CD4-positive, alpha-beta T cell treated with Interleukin-12 subunit alpha and Interleukin-12 subunit beta, for 1 hour (primary cell): ENCODE measurements around the gene DCC.

ENCODE experiments used
- DNase-seq: peaks from one replicate; pipeline ENCODE4 v3.0.0-alpha.2; 2020

Gene DCC

GRCh38 chr18:52844323-52844722 is 504.3 kb downstream of the DCC start:
- DNase-seq: no peak

DNA sequence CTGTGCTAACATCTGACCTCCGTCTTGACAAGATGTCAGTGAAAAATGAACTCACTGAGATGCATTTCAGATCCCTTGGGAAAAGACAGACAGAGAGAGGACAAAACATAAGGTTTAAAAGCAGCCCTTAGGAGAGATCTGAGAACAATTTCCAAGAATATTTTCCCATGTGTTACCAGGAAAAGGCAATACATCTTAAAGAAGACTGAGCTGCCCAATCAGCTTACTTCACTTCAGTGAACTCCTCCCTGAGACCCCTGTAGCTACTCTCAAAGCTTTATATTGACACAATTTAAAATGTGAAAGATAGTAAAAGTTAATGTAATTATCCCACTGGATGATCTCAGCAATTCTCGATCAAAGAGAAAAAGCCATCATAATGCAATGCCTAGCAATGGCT is 505.0 kb downstream of the DCC start:
- no peak for DNase-seq

DNA sequence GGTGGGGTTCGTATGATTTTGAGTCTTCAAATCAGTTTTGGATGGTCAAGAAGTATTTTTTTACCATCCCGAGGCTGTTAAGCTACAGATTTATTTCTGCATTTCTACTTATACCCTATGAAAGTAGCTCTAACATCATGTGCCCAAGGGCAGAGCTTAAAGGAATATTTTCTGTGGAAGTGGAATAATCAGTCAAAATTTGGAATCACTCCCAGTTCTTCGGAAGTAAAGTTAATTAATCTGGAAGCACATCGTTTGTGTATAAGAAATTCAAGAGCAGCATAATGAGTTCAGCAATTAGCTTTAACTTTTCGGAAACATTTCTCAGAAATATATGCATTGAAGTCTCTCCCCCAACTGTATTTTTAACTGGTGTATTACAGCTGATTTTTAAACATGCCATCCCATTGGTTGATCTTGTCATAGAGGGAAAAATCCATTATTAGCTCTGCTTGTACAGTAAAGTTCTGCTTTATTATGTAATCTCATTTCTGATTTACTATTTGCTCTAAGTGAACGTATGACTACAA is 510.1 kb downstream of the DCC start:
- no peak for DNase-seq

DNA sequence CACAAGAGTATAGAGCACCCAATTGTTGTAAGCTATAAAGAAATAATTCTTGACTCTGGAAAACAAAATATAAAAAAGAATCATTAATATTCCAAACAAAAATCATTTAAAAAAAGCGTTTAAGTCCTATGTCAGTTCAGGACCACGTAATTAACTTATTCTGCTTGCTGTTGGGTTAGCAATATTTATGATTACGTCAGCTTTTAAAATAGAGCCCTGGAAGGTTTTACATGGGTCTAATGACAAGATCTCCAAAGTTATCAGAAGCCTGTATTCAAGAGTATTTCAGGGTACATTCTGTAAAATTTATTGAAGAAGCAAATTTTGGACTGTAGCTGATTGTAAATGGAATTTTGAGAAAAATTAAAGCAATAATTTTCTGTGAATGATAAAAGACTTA is 521.6 kb downstream of the DCC start:
- DNase-seq: no peak

GRCh38 chr18:52869349-52869923 is 529.4 kb downstream of the DCC start:
- DNase-seq: no peak

GRCh38 chr18:52869942-52870907 is 530.2 kb downstream of the DCC start:
- no peak for DNase-seq

GRCh38 chr18:52874774-52875173 is 534.8 kb downstream of the DCC start:
- DNase-seq: no peak

- DNase-seq: no peak
Observed at GRCh38 chr18:52875725-52876124, 535.7 kb downstream of the DCC start.

- no peak for DNase-seq
Observed at GRCh38 chr18:52888014-52888413, 548.0 kb downstream of the DCC start.

- no peak for DNase-seq
Observed at GRCh38 chr18:52894801-52895200, 554.8 kb downstream of the DCC start.

- no peak for DNase-seq
Observed at GRCh38 chr18:52897611-52898484, 557.9 kb downstream of the DCC start.

GRCh38 chr18:52898485-52899058 is 558.6 kb downstream of the DCC start:
- DNase-seq: no peak

DNA sequence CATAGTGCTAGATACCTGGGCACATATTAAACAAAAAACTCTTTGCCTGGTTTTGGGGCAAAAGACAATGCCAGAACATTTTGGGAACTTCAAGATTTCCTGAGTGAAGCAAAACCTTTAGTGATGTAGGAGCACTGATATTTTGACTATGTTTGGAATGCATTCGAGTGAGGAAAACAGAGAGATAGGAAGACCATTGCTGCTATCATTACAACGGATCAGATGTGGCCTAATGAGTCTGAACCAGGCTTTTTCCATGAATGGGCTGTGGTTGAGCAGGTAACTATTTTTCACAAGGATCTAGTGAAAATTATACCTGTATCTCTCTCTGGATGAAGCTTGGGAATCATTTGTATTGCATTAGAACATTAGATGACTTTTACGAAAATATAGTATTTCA is 562.2 kb downstream of the DCC start:
- DNase-seq: no peak

GRCh38 chr18:52903857-52904256 is 563.9 kb downstream of the DCC start:
- DNase-seq: no peak

DNA sequence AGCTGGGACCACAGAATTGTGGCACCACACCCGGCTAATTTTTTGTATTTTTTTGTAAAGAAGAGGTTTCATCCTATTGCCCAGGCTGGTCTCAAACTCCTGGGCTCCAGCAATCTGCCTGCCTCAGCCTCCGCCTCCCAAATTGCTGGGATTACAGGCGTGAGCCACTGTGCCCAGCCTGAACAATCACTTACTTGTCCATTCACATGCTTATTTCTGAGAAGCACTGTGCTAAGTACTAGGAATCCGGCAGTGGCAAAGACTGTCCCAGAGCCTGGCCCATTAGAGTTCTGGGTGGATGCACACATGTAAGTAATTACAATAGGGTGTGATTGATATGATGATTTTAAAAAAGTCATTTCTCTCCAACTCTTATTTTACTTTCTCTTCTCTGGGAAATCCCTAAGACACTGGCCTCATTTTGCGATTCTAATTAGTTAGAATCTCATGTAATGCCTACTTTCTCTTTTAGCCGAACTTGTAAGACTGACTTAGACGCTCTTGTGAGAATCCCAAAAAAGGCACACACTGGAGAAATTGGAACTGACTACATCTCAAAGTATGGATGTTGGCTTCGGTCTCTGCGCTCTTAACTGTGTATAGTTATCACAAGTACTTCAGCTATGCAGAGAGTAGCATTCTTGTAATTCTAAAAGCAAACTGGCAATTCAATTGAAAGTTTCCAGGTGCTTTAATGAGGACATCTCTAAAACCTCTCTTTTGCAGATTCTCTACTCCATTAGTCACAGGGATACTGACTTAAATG is 567.7 kb downstream of the DCC start:
- no peak for DNase-seq

- no peak for DNase-seq
Observed at GRCh38 chr18:52914148-52914547, 574.2 kb downstream of the DCC start.

- DNase-seq: no peak
Observed at GRCh38 chr18:52920665-52921064, 580.7 kb downstream of the DCC start.

- no peak for DNase-seq
Observed at GRCh38 chr18:52933356-52933755, 593.4 kb downstream of the DCC start.

DNA sequence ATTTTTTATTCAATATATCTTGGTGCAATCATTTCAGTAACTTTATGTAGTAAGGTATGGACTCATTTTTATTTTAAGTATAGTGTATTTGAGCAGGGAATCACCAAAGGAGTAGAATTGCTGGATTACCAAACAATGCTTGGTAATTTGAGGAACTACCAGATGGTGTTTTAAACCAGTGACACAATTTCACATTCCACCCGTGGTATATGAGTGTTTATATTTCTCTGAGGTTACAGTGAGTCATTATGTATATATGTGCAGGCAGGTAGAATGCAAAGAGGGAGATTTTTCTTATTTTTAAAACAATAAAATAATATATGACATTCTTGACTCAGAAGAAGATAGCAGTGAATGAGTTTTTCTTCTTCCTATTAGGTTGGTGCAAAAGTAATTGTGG is 596.9 kb downstream of the DCC start:
- DNase-seq: no peak

- no peak for DNase-seq
Observed at GRCh38 chr18:52937840-52938239, 597.8 kb downstream of the DCC start.

DNA sequence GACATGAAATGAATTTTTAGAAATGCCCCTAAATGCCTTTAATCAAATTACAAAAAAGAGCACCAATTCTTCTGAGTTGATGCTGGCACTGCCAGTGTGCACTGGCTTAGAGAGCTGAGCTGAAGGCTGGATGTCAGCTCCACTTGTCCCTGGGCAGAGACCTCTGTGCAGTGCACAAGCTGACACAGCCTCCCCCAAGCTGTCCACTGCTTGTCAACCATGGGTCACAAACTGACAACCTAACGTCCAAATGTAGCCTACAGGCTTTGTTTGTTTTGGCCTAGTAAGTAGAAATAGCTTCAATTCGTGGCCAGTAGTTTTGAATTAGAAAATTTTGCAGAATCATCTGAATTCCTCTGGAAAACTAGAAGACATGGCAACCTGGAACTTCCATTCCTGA is 605.6 kb downstream of the DCC start:
- no peak for DNase-seq

DNA sequence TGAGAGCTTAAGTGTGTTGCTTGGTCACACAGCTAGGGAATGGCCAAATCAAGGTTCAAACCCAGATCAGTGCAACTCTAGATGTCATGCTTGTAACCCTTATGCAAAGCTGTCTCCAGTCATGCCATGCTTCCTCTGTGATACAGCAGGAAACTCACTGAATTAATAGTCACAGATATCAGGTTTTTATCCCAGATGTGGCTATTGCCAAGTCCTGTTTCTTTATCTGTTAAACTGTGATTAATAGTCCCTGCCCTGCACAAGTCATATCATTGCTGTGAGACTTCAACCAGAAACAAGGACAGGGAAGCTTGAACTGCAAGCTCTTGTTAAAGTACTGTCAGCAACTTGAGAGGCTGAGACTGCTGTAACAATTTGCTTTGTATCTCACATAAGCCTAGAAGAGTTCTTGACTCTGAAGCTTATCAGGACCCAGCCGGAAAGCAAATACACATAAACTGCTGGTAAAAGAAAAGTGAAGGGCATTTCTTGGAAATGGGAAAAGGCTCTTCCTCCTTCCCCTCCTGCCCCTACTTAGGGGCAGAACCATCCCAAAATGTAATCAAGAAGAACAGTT is 609.0 kb downstream of the DCC start:
- no peak for DNase-seq
